ENCODE data around the gene PAK6.

PAK6 gene

DNA sequence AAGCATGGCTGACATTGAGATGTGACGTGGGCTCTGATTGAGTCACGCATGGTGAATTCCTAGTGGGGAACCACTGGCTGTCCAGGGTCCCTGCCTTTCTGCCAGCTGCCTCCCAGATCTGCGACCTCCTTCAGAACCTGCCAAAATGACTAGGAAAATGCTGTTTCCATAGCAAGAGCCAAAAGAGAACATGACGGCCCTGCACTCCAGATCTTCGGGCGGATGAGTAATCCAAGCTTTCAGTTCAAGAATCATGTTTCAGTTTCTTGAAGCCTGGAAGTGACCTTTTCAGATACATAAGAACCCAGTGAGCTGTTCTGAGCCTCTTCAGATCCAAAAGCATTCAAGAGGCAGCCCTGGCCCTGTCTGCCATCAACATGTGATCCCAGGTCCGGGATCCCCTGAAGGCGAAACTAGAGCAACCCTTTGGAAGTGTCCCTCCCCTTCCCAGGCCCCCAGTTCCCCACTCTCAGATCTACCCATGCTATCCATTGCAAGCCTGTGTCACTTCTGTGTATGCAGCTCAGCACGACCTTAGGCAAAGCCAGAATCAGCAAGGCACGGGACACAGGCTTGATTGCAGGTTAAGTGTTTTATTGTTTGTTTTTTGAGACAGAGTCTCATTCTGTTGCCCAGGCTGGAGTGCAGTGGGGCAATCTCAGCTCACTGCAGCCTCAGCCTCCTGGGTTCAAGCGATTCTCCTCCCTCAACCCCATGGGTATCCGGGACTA, 24.3 kb downstream of the PAK6 start:
- DNase-seq (ENCODE audit: low spot score), result no peak
- in situ Hi-C loops (cut with MboI; ENCODE audit: low pct_unique_long_range_greater_than_20kb, low sequenced_read_pairs, unreplicated experiment), result no loop called here
- TF ChIP-seq, protein P1, sequence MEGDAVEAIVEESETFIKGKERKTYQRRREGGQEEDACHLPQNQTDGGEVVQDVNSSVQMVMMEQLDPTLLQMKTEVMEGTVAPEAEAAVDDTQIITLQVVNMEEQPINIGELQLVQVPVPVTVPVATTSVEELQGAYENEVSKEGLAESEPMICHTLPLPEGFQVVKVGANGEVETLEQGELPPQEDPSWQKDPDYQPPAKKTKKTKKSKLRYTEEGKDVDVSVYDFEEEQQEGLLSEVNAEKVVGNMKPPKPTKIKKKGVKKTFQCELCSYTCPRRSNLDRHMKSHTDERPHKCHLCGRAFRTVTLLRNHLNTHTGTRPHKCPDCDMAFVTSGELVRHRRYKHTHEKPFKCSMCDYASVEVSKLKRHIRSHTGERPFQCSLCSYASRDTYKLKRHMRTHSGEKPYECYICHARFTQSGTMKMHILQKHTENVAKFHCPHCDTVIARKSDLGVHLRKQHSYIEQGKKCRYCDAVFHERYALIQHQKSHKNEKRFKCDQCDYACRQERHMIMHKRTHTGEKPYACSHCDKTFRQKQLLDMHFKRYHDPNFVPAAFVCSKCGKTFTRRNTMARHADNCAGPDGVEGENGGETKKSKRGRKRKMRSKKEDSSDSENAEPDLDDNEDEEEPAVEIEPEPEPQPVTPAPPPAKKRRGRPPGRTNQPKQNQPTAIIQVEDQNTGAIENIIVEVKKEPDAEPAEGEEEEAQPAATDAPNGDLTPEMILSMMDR (IDR thresholded peaks at IDR 0.05; ENCODE audit: extremely low read depth, insufficient read depth, missing control alignments), result no peak

GRCh38 chr15:40264321-40265153, 25.7 kb downstream of the PAK6 start:
- in situ Hi-C loops (cut with MboI; ENCODE audit: low pct_unique_long_range_greater_than_20kb, low sequenced_read_pairs, unreplicated experiment), result no loop called here
- TF ChIP-seq, protein P1 (IDR thresholded peaks at IDR 0.05; ENCODE audit: extremely low read depth, insufficient read depth, missing control alignments), result no peak
- DNase-seq (ENCODE audit: low spot score), result no peak

- TF ChIP-seq, protein P1 (IDR thresholded peaks at IDR 0.05; ENCODE audit: extremely low read depth, insufficient read depth, missing control alignments), result no peak
- DNase-seq (ENCODE audit: low spot score), result no peak
- in situ Hi-C loops (cut with MboI; ENCODE audit: low pct_unique_long_range_greater_than_20kb, low sequenced_read_pairs, unreplicated experiment), result no loop called here
Measured at GRCh38 chr15:40265355-40265754, 26.5 kb downstream of the PAK6 start.

DNA sequence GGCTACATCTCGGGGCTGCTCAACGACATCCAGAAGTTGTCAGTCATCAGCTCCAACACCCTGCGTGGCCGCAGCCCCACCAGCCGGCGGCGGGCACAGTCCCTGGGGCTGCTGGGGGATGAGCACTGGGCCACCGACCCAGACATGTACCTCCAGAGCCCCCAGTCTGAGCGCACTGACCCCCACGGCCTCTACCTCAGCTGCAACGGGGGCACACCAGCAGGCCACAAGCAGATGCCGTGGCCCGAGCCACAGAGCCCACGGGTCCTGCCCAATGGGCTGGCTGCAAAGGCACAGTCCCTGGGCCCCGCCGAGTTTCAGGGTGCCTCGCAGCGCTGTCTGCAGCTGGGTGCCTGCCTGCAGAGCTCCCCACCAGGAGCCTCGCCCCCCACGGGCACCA, 27.0 kb downstream of the PAK6 start:
- in situ Hi-C loops (cut with MboI; ENCODE audit: low pct_unique_long_range_greater_than_20kb, low sequenced_read_pairs, unreplicated experiment), result no loop called here
- no peak for DNase-seq (ENCODE audit: low spot score)
- TF ChIP-seq, protein P1 (IDR thresholded peaks at IDR 0.05; ENCODE audit: extremely low read depth, insufficient read depth, missing control alignments), result no peak

DNA sequence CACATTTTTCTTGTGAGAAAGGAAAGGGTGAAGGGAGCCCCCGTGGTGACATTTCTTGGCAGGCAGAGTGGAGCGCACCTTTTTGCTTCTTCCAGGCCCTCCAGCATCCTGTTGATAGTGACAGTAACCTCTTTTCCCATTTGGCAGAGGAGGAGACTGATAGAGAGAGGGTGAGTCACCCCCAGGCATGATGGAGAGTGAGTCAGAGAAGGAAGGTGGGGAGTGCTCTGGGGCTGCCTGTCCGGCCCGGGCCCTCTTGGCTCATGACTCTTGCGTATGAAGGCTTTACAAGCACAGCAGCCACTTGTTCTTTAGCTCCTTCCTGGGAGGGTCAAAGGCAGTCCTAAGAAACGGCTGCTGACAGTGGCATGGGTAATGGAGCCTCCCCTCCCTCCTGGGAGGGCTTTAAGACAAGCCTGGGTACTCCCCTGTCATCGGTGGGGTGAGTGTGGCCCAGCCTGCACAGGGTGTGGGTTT, 28.0 kb downstream of the PAK6 start:
- DNase-seq (ENCODE audit: low spot score), result no peak
- TF ChIP-seq, protein P1 (IDR thresholded peaks at IDR 0.05; ENCODE audit: extremely low read depth, insufficient read depth, missing control alignments), result no peak

GRCh38 chr15:40267670-40268069, 28.8 kb downstream of the PAK6 start:
- DNase-seq (ENCODE audit: low spot score), result no peak
- in situ Hi-C loops (cut with MboI; ENCODE audit: low pct_unique_long_range_greater_than_20kb, low sequenced_read_pairs, unreplicated experiment), result no loop called here
- TF ChIP-seq, protein P1 (IDR thresholded peaks at IDR 0.05; ENCODE audit: extremely low read depth, insufficient read depth, missing control alignments), result no peak

More for the DNA sequence above, 28.0 kb downstream of the PAK6 start:
- in situ Hi-C loops (cut with MboI; ENCODE audit: low pct_unique_long_range_greater_than_20kb, low sequenced_read_pairs, unreplicated experiment), result no loop called here
